GM20000 (cell line): ENCODE results near the gene SERTAD2.

Source experiments
- DNase-seq: peaks from one replicate; pipeline ENCODE4 v3.0.0; 2012; ENCODE audit warnings: low spot score
- CTCF ChIP-seq: IDR thresholded peaks from 2 replicates; pipeline ENCODE4 v1.5.1; 2012; ENCODE audit warnings: mild to moderate bottlenecking, control low read depth; ENCODE audit errors: extremely low read depth, missing control alignments

The SERTAD2 gene

GRCh38 chr2:64681479-64681967 lies 27.8 kb upstream of the SERTAD2 start:
- no peak for TF ChIP-seq CTCF
- DNase-seq = no peak

GRCh38 chr2:64679673-64680425 lies 26.1 kb upstream of the SERTAD2 start:
- no peak for DNase-seq
- TF ChIP-seq CTCF = no peak

GRCh38 chr2:64678771-64679590 lies 25.3 kb upstream of the SERTAD2 start:
- no peak for TF ChIP-seq CTCF
- DNase-seq = no peak

- TF ChIP-seq CTCF = no peak
- DNase-seq = no peak
Observed at GRCh38 chr2:64677530-64677929, 23.8 kb upstream of the SERTAD2 start.

GRCh38 chr2:64675860-64676259 lies 22.1 kb upstream of the SERTAD2 start:
- DNase-seq = no peak

GRCh38 chr2:64672708-64673107 lies 19.0 kb upstream of the SERTAD2 start:
- TF ChIP-seq CTCF = no peak

More at GRCh38 chr2:64675860-64676259, 22.1 kb upstream of the SERTAD2 start:
- TF ChIP-seq CTCF = no peak

GRCh38 chr2:64670047-64670446 lies 16.3 kb upstream of the SERTAD2 start:
- no peak for DNase-seq
- no peak for TF ChIP-seq CTCF

More at GRCh38 chr2:64672708-64673107, 19.0 kb upstream of the SERTAD2 start:
- DNase-seq = no peak
